Panc1 (cell line): Measurements from ENCODE around the gene NAV1. TPM values are rescaled to one million over a fixed set of nuclear protein-coding genes. Genes with fewer than 3 reads are reported as not detected.
A peak's percentile ranks its signal among the peaks of the same experiment; 100 is the strongest.

Source experiments
- ATAC-seq: fragments of 200-7000 bp; cut with Tn5 transposase; 2 replicates; pipeline ENCODE4 v1.9.1; 2020; ENCODE audit warnings: mild to moderate bottlenecking, moderate library complexity
- BruUV-seq: library from RNA; stranded (reverse); fragments of 400-500 nt; replicated peaks from 2 replicates; lab custom pipeline; 2021; lab: Mats Ljungman, UMichigan
- CTCF ChIA-PET: fragments of 300-600 bp; sonication (Branson Sonifier 250); formaldehyde crosslinking; loops from one replicate; lab custom pipeline; 2022; ENCODE audit warnings: antibody characterized with exemption; lab: Charles Lee
- POLR2A ChIA-PET: fragments of 300-600 bp; sonication (Branson Sonifier 250); formaldehyde crosslinking; loops from one replicate; lab custom pipeline; 2022; ENCODE audit warnings: antibody characterized with exemption; lab: Charles Lee
- DNase-seq: peaks from one replicate; pipeline ENCODE4 v3.0.0-alpha.2; 2010; ENCODE audit warnings: low read depth, low spot score
- H3K27ac ChIP-seq: 2 replicates; pipeline ENCODE4 v1.5.1; 2011; ENCODE audit warnings: mild to moderate bottlenecking, low read length, inconsistent platforms
- H3K27me3 ChIP-seq: fragments of 200-500 bp; sonication (Bioruptor generic); 2 replicates; pipeline ENCODE4 v1.6.0; 2014; ENCODE audit warnings: low read length, inconsistent platforms; ENCODE audit not compliant: control insufficient read depth, insufficient read depth
- H3K36me3 ChIP-seq: fragments of 200-500 bp; sonication (Bioruptor generic); 2 replicates; pipeline ENCODE4 v1.5.1; 2014; ENCODE audit warnings: inconsistent platforms, mild to moderate bottlenecking, low read length, moderate library complexity; ENCODE audit not compliant: control insufficient read depth, insufficient read depth
- H3K4me1 ChIP-seq: 2 replicates; pipeline ENCODE4 v1.5.1; 2011; ENCODE audit warnings: inconsistent platforms, mild to moderate bottlenecking, low read length, moderate library complexity; ENCODE audit not compliant: control insufficient read depth, insufficient read depth
- H3K4me3 ChIP-seq, 2 experiments: 2 replicates each; pipeline ENCODE4 v1.5.1; 2011 to 2012; ENCODE audit warnings: low read depth in 2 of 2, low read length in 2 of 2, mild to moderate bottlenecking in 2 of 2, inconsistent platforms in 1 of 2, moderate library complexity in 1 of 2
- H3K9me3 ChIP-seq: fragments of 200-500 bp; sonication (Bioruptor generic); 2 replicates; pipeline ENCODE4 v1.5.1; 2014; ENCODE audit warnings: low read depth, mild to moderate bottlenecking, inconsistent platforms, low read length, moderate library complexity; ENCODE audit not compliant: control insufficient read depth, insufficient read depth
- POLR2AphosphoS5 ChIP-seq: IDR thresholded peaks from 2 replicates; pipeline ENCODE4 v1.6.1; 2012; ENCODE audit warnings: mild to moderate bottlenecking, low read depth, low read length, moderate library complexity
- SIN3A ChIP-seq: IDR thresholded peaks from 2 replicates; pipeline ENCODE4 v1.6.1; 2012; ENCODE audit warnings: low read depth, mild to moderate bottlenecking, low read length, moderate library complexity, borderline replicate concordance; ENCODE audit not compliant: insufficient read depth
- TCF7L2 ChIP-seq: IDR thresholded peaks from 2 replicates; pipeline ENCODE4 v1.6.1; 2011; ENCODE audit warnings: mild to moderate bottlenecking, low read depth, low read length, inconsistent platforms
- in situ Hi-C: cut with HindIII; loops from 2 replicates; pipeline ENCODE4 v1.10.0; 2016; ENCODE audit warnings: low sequenced_read_pairs, low pct_unique_long_range_greater_than_20kb
- intact Hi-C: fragments of 100-400 bp; cut with micrococcal nuclease; formaldehyde crosslinking; loops from one replicate; pipeline ENCODE4 v1.10.0; 2022; ENCODE audit not compliant: unreplicated experiment
- total RNA-seq: library from RNA; stranded (reverse); gene quantifications from one replicate; pipeline ENCODE4 v1.2.1, GENCODE V29; 2021; ENCODE audit not compliant: unreplicated experiment
- TF ChIP-seq, protein P1 (sequence below), 2 experiments: IDR thresholded peaks; 2 replicates each; pipeline ENCODE4 v1.6.1; 2011 to 2012; ENCODE audit warnings: low read depth in 2 of 2, control low read depth in 1 of 2, low read length in 1 of 2, mild to moderate bottlenecking in 1 of 2, moderate library complexity in 1 of 2; ENCODE audit not compliant: insufficient read depth in 1 of 2
- TF ChIP-seq, protein P2 (sequence below): fragments of 450-650 bp; IDR thresholded peaks from 2 replicates; pipeline ENCODE4 v1.5.1; 2017; ENCODE audit warnings: mild to moderate bottlenecking

The NAV1 gene
- total RNA-seq, 1 experiment from 2014 or later, result 29.0 TPM

DNA sequence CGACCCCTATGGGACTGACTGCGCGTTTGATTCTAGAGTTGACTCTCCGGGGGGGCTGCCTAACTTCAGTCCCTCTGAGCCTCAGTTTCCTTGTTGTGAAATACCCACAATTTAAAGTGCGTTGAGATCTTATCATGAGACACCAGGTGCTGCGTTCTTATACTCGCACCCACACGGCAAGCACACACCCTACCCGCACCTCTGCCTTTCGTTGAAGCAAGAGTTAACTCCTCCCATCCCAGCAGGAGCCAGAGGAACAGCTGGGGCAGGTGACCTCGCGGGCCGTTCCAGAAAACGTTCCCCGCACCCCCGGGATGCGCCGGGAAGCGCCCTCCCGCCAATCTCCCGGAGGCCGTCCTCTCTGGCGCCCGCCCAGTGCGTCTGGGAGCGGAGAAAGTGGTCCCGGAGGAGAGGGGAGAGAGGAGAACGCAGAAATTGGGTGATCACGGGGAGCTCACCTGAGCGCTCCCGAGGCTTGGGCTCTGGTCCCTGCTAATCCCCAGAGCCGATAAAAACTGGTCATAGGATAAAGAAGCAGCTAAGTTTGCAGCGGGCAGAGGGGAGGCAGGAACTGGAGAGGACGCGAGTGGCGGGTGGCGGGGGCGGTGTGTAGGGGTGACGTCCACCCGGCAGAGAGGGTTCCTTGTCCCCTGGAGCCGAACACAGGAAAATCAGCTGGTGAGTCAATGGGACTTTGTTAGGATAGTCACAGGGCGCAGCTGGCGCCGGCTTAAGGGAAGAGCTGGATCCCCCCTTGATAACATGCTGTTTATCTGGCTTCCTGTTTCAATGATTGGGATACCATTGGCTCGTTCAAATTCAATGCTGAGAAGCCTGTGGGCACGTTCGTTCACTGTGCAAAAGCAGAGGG, 869 bp downstream of the NAV1 start:
- H3K4me3 ChIP-seq, result peak overlapping the region; percentile 54 to 80
- BruUV-seq, result no TSS peak
- no peaks in the 10 kb centered on the region for H3K36me3 ChIP-seq
- peaks cover 22% of the 10 kb centered on the region for H3K4me1 ChIP-seq
- peak overlapping the region; percentile 39 for H3K27ac ChIP-seq
- intact Hi-C loops, result no loop called here
- ATAC-seq, result peak; percentile 40
- DNase-seq, result no peak
- ChIA-PET CTCF (interaction anchor here (0.8 to 1.1 kb wide), 2 partner anchors 164 to 253 kb away, joined by 3 read pairs; no protein-coding TSS in a partner anchor), POLR2A (interaction anchor here (0.6 to 1.0 kb wide), 3 partner anchors 180 to 327 kb away, joined by 3 read pairs; no protein-coding TSS in a partner anchor)
- H3K27me3 ChIP-seq, result no peaks in the 10 kb centered on the region
- in situ Hi-C loops, result no loop called here
- TF ChIP-seq TCF7L2 (no peak), SIN3A (no peak), POLR2AphosphoS5 (no peak)
- TF ChIP-seq, protein P1, sequence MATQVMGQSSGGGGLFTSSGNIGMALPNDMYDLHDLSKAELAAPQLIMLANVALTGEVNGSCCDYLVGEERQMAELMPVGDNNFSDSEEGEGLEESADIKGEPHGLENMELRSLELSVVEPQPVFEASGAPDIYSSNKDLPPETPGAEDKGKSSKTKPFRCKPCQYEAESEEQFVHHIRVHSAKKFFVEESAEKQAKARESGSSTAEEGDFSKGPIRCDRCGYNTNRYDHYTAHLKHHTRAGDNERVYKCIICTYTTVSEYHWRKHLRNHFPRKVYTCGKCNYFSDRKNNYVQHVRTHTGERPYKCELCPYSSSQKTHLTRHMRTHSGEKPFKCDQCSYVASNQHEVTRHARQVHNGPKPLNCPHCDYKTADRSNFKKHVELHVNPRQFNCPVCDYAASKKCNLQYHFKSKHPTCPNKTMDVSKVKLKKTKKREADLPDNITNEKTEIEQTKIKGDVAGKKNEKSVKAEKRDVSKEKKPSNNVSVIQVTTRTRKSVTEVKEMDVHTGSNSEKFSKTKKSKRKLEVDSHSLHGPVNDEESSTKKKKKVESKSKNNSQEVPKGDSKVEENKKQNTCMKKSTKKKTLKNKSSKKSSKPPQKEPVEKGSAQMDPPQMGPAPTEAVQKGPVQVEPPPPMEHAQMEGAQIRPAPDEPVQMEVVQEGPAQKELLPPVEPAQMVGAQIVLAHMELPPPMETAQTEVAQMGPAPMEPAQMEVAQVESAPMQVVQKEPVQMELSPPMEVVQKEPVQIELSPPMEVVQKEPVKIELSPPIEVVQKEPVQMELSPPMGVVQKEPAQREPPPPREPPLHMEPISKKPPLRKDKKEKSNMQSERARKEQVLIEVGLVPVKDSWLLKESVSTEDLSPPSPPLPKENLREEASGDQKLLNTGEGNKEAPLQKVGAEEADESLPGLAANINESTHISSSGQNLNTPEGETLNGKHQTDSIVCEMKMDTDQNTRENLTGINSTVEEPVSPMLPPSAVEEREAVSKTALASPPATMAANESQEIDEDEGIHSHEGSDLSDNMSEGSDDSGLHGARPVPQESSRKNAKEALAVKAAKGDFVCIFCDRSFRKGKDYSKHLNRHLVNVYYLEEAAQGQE (IDR thresholded peaks at IDR 0.05; ENCODE audit: insufficient read depth in 1 of 2, low read depth in 2 of 2, low read length in 1 of 2), result no peak
- TF ChIP-seq, protein P2, sequence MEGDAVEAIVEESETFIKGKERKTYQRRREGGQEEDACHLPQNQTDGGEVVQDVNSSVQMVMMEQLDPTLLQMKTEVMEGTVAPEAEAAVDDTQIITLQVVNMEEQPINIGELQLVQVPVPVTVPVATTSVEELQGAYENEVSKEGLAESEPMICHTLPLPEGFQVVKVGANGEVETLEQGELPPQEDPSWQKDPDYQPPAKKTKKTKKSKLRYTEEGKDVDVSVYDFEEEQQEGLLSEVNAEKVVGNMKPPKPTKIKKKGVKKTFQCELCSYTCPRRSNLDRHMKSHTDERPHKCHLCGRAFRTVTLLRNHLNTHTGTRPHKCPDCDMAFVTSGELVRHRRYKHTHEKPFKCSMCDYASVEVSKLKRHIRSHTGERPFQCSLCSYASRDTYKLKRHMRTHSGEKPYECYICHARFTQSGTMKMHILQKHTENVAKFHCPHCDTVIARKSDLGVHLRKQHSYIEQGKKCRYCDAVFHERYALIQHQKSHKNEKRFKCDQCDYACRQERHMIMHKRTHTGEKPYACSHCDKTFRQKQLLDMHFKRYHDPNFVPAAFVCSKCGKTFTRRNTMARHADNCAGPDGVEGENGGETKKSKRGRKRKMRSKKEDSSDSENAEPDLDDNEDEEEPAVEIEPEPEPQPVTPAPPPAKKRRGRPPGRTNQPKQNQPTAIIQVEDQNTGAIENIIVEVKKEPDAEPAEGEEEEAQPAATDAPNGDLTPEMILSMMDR, result no peak
- no peaks in the 10 kb centered on the region for H3K9me3 ChIP-seq

GRCh38 chr1:201540846-201541735, 2.2 kb downstream of the NAV1 start:
- no peaks in the 10 kb centered on the region for H3K9me3 ChIP-seq
- DNase-seq, result no peak
- ATAC-seq, result no peak
- ChIA-PET CTCF (no interaction called here), POLR2A (interaction anchor here (0.6 kb wide), 1 partner anchor 198 kb away, joined by 3 read pairs; no protein-coding TSS in a partner anchor)
- in situ Hi-C loops (no loop called here), intact Hi-C loops (no loop called here)
- H3K4me1 ChIP-seq, result peaks cover 17% of the 10 kb centered on the region
- TSS peak; percentile 60 for BruUV-seq
- H3K36me3 ChIP-seq, result no peaks in the 10 kb centered on the region
- peak overlapping the region in 1 of 2 experiments; percentile 54; a peak in 1 of 4 replicates for H3K4me3 ChIP-seq
- H3K27me3 ChIP-seq, result no peaks in the 10 kb centered on the region
- TF ChIP-seq POLR2AphosphoS5 (no peak), TCF7L2 (no peak), SIN3A (no peak)
- TF ChIP-seq, protein P1 (IDR thresholded peaks at IDR 0.05; ENCODE audit: insufficient read depth in 1 of 2, low read depth in 2 of 2, low read length in 1 of 2), result no peak
- TF ChIP-seq, protein P2, result no peak
- H3K27ac ChIP-seq, result 0 out of 2 replicates have a peak overlapping the region, but pooled peaks have one; percentile 25
